BE2C (cell line): ENCODE results near the gene CNIH4.

Experiments
- DNase-seq: peaks from one replicate; pipeline ENCODE4 v3.0.0-alpha.2; 2020
- H3K27me3 ChIP-seq: fragments of 250-450 bp; sonication (Bioruptor Pico); 2 replicates; pipeline ENCODE4 v1.5.1; 2020; ENCODE audit warnings: mild to moderate bottlenecking
- H3K36me3 ChIP-seq: fragments of 250-450 bp; sonication (Bioruptor Pico); 2 replicates; pipeline ENCODE4 v1.5.1; 2020; ENCODE audit warnings: mild to moderate bottlenecking
- H3K4me1 ChIP-seq: fragments of 250-450 bp; sonication (Bioruptor Pico); 2 replicates; pipeline ENCODE4 v1.5.1; 2020
- H3K4me3 ChIP-seq: 2 replicates; pipeline ENCODE4 v1.5.1; 2011; ENCODE audit warnings: low read depth, low read length
- H3K9me3 ChIP-seq: fragments of 250-450 bp; sonication (Bioruptor Pico); 2 replicates; pipeline ENCODE4 v1.5.1; 2020
- TF ChIP-seq, protein P1 (sequence below): IDR thresholded peaks from 2 replicates; pipeline ENCODE4 v1.5.1; 2012; ENCODE audit warnings: mild to moderate bottlenecking, low read depth, low read length

The CNIH4 gene

GRCh38 chr1:224392411-224393249 is 36.0 kb downstream of the CNIH4 start:
- Histone ChIP-seq H3K36me3 (peaks cover 81% of the 10 kb centered on the region), H3K4me1 (0 out of 2 replicates have a peak, but pooled peaks cover 5% of the 10 kb centered on the region), H3K27me3 (no peaks in the 10 kb centered on the region), H3K9me3 (no peaks in the 10 kb centered on the region), H3K4me3 (no peak overlapping the region)
- DNase-seq = no peak
- TF ChIP-seq, protein P1, sequence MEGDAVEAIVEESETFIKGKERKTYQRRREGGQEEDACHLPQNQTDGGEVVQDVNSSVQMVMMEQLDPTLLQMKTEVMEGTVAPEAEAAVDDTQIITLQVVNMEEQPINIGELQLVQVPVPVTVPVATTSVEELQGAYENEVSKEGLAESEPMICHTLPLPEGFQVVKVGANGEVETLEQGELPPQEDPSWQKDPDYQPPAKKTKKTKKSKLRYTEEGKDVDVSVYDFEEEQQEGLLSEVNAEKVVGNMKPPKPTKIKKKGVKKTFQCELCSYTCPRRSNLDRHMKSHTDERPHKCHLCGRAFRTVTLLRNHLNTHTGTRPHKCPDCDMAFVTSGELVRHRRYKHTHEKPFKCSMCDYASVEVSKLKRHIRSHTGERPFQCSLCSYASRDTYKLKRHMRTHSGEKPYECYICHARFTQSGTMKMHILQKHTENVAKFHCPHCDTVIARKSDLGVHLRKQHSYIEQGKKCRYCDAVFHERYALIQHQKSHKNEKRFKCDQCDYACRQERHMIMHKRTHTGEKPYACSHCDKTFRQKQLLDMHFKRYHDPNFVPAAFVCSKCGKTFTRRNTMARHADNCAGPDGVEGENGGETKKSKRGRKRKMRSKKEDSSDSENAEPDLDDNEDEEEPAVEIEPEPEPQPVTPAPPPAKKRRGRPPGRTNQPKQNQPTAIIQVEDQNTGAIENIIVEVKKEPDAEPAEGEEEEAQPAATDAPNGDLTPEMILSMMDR = no peak

GRCh38 chr1:224393294-224393693 is 36.6 kb downstream of the CNIH4 start:
- Histone ChIP-seq H3K4me3 (no peak overlapping the region), H3K27me3 (no peaks in the 10 kb centered on the region), H3K36me3 (peaks cover 80% of the 10 kb centered on the region), H3K9me3 (no peaks in the 10 kb centered on the region), H3K4me1 (0 out of 2 replicates have a peak, but pooled peaks cover 5% of the 10 kb centered on the region)
- TF ChIP-seq, protein P1 = no peak
- DNase-seq = no peak

DNA sequence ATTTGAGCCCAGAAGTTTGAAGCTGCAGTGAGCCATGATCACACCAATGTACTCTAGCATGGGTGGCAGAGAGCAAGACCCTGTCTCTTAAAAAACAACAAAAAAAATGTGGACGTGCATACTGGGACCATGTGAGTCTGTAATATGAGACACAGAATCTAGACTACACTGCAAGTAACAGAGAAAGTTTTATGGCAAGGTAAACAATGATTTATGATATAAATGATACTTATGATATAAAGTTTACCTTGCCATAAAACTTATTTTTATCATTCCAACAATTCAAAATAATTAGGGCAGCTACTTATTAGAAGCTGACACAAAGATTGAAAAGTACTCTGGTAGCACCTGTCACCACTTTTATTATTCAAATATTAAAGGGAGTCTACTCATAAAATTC is 43.2 kb downstream of the CNIH4 start:
- peaks cover 77% of the 10 kb centered on the region for H3K36me3 ChIP-seq
- DNase-seq = no peak

GRCh38 chr1:224402472-224403036 is 45.9 kb downstream of the CNIH4 start:
- TF ChIP-seq, protein P1 = no peak
- no peak for DNase-seq
- H3K9me3 ChIP-seq = no peaks in the 10 kb centered on the region
- H3K27me3 ChIP-seq = no peaks in the 10 kb centered on the region
- no peak overlapping the region for H3K4me3 ChIP-seq
- peaks cover 76% of the 10 kb centered on the region for H3K36me3 ChIP-seq
- no peaks in the 10 kb centered on the region for H3K4me1 ChIP-seq

More for the DNA sequence above, 43.2 kb downstream of the CNIH4 start:
- Histone ChIP-seq H3K4me3 (no peak overlapping the region), H3K9me3 (no peaks in the 10 kb centered on the region), H3K27me3 (no peaks in the 10 kb centered on the region), H3K4me1 (0 out of 2 replicates have a peak, but pooled peaks cover 5% of the 10 kb centered on the region)
- TF ChIP-seq, protein P1 = no peak

DNA sequence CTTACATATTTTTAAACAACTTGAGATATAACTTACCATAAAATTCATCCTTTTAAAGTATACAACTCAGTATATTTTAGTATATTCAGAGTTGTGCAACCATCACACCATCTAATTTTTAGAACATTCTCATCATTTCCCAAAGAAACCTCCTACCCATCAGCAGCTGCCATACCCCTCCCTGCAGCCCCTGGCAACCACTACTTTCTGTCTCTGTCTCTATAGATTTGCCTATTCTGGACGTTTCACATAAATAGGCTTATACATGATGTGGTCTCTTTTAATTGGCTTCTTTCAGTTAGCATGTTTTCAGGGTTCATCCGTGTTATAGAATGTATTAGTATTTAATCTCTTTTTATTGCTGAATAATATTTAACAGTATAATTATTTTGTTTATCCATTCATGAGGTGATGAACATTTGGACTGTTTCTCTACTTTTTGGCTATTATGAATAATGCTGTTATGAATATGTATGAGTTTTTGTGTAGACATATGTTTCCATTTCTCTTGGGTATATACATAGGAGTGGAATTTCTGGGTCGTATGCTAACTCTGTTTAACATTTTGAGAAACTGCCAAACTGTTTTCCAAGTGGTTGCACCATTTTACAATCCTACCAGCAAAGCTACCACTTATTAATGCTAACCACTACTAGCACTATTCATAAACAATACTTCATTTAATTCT is 48.4 kb downstream of the CNIH4 start:
- TF ChIP-seq, protein P1 = no peak
- no peak overlapping the region for H3K4me3 ChIP-seq
- H3K27me3 ChIP-seq = no peaks in the 10 kb centered on the region
- H3K9me3 ChIP-seq = no peaks in the 10 kb centered on the region
- H3K4me1 ChIP-seq = no peaks in the 10 kb centered on the region
- H3K36me3 ChIP-seq = peaks cover 73% of the 10 kb centered on the region
- DNase-seq = no peak
